Esophagus squamous epithelium (tissue), 4 donors: Measurements from ENCODE around the gene S100A12.

ENCODE experiments used
- POLR2A ChIP-seq, 4 donors: fragments of 450-650 bp; IDR thresholded peaks; one replicate each; pipeline ENCODE4 v1.6.1; 2017; ENCODE audit warnings: antibody characterized with exemption in 4 of 4, mild to moderate bottlenecking in 4 of 4, moderate library complexity in 3 of 4
- TF ChIP-seq, protein P1 (sequence below), 6 experiments: fragments of 450-650 bp in 4 of 6; fragments of 200-600 bp in 2 of 6; sonication (generic) in 2 of 6; IDR thresholded peaks; one replicate each; pipeline ENCODE4 v1.5.1; 2016 to 2019; ENCODE audit warnings: antibody characterized with exemption in 6 of 6, mild to moderate bottlenecking in 4 of 6, moderate library complexity in 4 of 6

DNA sequence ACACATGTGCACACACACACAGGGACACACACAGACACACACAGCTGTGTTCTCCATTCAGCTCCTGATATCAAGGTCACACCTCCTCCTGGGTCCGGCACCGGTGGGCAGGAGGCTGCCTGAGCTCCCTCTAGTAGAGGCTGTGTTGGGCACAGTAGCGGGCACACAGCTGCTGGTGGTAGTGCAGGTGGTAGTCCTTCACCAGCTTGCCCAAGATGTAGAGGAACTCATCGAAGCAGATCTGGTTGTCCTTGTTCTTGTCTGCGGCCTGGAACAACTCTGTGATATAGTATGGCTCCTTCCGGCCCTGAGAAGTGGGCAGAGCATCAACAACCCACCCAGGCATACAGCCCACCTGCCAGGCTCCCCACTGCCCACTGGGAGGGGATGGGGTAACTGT is 21.0 kb upstream of the S100A12 start:
- TF ChIP-seq POLR2A (IDR thresholded peaks at IDR 0.05), result no peak
- TF ChIP-seq, protein P1, sequence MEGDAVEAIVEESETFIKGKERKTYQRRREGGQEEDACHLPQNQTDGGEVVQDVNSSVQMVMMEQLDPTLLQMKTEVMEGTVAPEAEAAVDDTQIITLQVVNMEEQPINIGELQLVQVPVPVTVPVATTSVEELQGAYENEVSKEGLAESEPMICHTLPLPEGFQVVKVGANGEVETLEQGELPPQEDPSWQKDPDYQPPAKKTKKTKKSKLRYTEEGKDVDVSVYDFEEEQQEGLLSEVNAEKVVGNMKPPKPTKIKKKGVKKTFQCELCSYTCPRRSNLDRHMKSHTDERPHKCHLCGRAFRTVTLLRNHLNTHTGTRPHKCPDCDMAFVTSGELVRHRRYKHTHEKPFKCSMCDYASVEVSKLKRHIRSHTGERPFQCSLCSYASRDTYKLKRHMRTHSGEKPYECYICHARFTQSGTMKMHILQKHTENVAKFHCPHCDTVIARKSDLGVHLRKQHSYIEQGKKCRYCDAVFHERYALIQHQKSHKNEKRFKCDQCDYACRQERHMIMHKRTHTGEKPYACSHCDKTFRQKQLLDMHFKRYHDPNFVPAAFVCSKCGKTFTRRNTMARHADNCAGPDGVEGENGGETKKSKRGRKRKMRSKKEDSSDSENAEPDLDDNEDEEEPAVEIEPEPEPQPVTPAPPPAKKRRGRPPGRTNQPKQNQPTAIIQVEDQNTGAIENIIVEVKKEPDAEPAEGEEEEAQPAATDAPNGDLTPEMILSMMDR (IDR thresholded peaks at IDR 0.05), result no peak
